SK-N-MC (cell line): ENCODE measurements around the gene ZDHHC19.

ENCODE experiments used
- EZH2 ChIP-seq: fragments of 200-600 bp; sonication (generic); IDR thresholded peaks from one replicate; pipeline ENCODE4 v1.6.1; 2017; ENCODE audit warnings: antibody characterized with exemption
- FOXP2 ChIP-seq: optimal IDR thresholded peaks from 2 replicates; pipeline ENCODE3; 2011; ENCODE audit warnings: mild to moderate bottlenecking, moderate library complexity; ENCODE audit not compliant: insufficient read depth; ENCODE audit errors: extremely low read length, control extremely low read depth
- POLR2AphosphoS5 ChIP-seq: IDR thresholded peaks from 2 replicates; pipeline ENCODE4 v1.6.1; 2012; ENCODE audit warnings: mild to moderate bottlenecking, low read depth, low read length, borderline replicate concordance

DNA sequence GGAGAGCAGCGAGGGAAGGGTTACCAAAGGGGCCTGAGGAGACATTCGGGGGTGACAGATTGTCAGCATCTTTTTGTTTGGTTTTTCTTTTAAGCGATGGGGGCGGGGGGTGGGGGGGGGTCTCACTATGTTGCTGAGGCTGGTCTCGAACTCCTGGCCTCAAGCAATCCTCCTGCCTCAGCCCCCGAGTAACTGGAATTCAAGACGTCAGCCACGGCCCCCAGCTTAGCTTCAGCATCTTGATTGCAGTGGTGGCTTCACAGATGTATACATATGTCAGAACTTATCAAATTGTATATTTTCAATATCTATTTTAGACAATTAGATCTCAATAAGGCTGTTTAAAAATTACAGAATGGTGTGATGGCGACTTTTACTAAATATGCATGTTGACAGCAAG is 30.9 kb downstream of the ZDHHC19 start:
- no peak for TF ChIP-seq EZH2
- no peak for TF ChIP-seq POLR2AphosphoS5
- no peak for TF ChIP-seq FOXP2
